Measurements from ENCODE around the gene FRA10AC1. TPM values are rescaled to one million over a fixed set of nuclear protein-coding genes. Genes with fewer than 3 reads are reported as not detected.

FRA10AC1 gene
- total and polyA plus RNA-seq, 12 donors = 7.7 to 24.5 (median 15.5) TPM

GRCh38 chr10:93657757-93658156, 44.6 kb downstream of the FRA10AC1 start:
- intact Hi-C loops (cut with DNase I) = no loop called here
- Histone ChIP-seq H3K4me3 (no peak overlapping the region), H3K36me3 (peaks cover 0 to 32% (median under 1%) of the 10 kb centered on the region in 9 donors), H3K27ac (no peak overlapping the region), H3K9me3 (no peaks in the 10 kb centered on the region), H3K4me1 (no peaks in the 10 kb centered on the region), H3K27me3 (peaks cover 0 to 4% (median 0%) of the 10 kb centered on the region in 7 donors)
- 72 to 75% methylated on average over 1 of the region's 1 CpG for WGBS, 2 donors
- DNase-seq = no peak
- no peak for ATAC-seq
- TF ChIP-seq CTCF (IDR thresholded peaks at IDR 0.05) = no peak

DNA sequence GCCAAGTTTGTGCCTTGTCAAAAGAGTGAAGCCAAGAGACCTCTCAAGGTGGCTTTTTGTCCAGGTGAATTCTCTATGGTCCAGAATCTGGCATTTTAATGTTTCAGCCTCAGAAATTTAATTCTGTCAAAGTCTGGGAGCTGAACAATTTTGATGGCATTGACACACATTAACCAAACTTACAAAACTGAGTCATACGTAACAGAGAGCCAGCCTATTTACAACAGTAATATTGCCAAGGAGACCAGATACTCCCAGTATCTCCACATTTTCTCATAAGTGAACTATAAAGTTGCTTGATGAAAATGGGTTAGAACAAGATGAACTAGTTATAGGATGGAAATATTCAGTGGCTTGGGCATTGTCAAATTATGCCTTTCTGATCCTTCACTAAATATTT, 46.2 kb downstream of the FRA10AC1 start:
- peaks cover 0 to 4% (median 0%) of the 10 kb centered on the region in 7 donors for H3K27me3 ChIP-seq
- H3K27ac ChIP-seq = no peak overlapping the region
- no peak for DNase-seq
- H3K36me3 ChIP-seq = peaks cover 0 to 19% (median 0%) of the 10 kb centered on the region in 9 donors
- H3K9me3 ChIP-seq = no peaks in the 10 kb centered on the region
- H3K4me1 ChIP-seq = no peaks in the 10 kb centered on the region
- no peak overlapping the region for H3K4me3 ChIP-seq
- no peak for TF ChIP-seq CTCF (IDR thresholded peaks at IDR 0.05)
- ATAC-seq = no peak
- intact Hi-C loops (cut with DNase I) = no loop called here
- 82 to 97% methylated on average over 1 of the region's 1 CpG for WGBS, 2 donors

DNA sequence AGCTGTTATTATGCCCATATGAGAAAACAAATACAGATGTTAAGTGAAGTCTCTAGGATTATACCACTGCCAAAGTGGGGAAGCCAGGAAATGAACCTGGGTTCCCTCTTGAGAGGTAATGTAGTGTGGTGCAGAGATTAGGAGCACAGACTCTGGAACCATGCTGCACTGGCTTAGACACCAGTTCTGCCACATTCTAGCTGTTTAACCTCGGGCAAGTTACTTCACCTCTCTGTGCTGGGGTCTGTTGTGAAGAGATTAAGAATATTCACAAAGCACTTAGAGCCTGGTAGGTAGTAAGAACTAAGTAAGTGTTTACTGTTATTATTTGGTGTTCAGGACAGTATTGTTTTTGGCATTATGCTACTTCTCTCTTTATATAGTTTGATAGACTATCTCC, 48.2 kb downstream of the FRA10AC1 start:
- H3K4me3 ChIP-seq = no peak overlapping the region
- ATAC-seq (no peak), DNase-seq (no peak)
- H3K4me1 ChIP-seq = no peaks in the 10 kb centered on the region
- peaks cover 0 to 4% (median 0%) of the 10 kb centered on the region in 7 donors for H3K27me3 ChIP-seq
- TF ChIP-seq CTCF (IDR thresholded peaks at IDR 0.05) = no peak
- H3K9me3 ChIP-seq = no peaks in the 10 kb centered on the region
- no peaks in the 10 kb centered on the region for H3K36me3 ChIP-seq
- intact Hi-C loops (cut with DNase I) = no loop called here
- 69 to 87% methylated on average over 1 of the region's 1 CpG for WGBS, 2 donors
- H3K27ac ChIP-seq = no peak overlapping the region

DNA sequence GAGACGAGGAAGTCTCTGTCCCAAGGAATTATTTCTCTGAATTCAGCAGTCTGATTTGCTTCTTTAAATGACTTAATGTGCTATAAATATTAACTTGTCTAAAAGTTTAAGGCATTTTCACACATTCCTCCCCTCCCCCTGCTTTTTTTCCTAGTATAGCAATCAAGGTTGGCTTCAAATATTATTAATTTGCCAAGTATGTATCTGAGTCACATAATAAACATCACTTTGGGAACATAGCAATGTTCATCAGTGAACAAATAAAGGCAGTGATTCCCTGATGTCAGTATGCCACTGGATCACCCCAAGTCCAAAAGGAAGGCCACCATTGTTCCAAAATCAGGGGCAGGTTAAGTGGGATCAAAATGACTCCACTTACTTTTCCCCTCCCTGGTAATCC, 49.5 kb downstream of the FRA10AC1 start:
- Histone ChIP-seq H3K36me3 (no peaks in the 10 kb centered on the region), H3K4me3 (no peak overlapping the region), H3K9me3 (no peaks in the 10 kb centered on the region), H3K4me1 (no peaks in the 10 kb centered on the region), H3K27me3 (peaks cover 0 to 4% (median 0%) of the 10 kb centered on the region in 7 donors), H3K27ac (no peak overlapping the region)
- intact Hi-C loops (cut with DNase I) = no loop called here
- 79 to 87% methylated on average over 1 of the region's 1 CpG for WGBS, 2 donors
- DNase-seq = no peak
- TF ChIP-seq CTCF (IDR thresholded peaks at IDR 0.05) = no peak
- ATAC-seq = no peak
